Femur (tissue), 1 donor: ENCODE results near the gene G2E3.
"Not testable (repeated sequence)": the region's sequence is repeated elsewhere in the genome, so short reads cannot be mapped to it uniquely, and the experiment has no call there.

Experiments used
- DNase-seq: peaks from one replicate; pipeline ENCODE4 v3.0.0-alpha.2; 2017

The G2E3 gene, protein sequence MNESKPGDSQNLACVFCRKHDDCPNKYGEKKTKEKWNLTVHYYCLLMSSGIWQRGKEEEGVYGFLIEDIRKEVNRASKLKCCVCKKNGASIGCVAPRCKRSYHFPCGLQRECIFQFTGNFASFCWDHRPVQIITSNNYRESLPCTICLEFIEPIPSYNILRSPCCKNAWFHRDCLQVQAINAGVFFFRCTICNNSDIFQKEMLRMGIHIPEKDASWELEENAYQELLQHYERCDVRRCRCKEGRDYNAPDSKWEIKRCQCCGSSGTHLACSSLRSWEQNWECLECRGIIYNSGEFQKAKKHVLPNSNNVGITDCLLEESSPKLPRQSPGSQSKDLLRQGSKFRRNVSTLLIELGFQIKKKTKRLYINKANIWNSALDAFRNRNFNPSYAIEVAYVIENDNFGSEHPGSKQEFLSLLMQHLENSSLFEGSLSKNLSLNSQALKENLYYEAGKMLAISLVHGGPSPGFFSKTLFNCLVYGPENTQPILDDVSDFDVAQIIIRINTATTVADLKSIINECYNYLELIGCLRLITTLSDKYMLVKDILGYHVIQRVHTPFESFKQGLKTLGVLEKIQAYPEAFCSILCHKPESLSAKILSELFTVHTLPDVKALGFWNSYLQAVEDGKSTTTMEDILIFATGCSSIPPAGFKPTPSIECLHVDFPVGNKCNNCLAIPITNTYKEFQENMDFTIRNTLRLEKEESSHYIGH

DNA sequence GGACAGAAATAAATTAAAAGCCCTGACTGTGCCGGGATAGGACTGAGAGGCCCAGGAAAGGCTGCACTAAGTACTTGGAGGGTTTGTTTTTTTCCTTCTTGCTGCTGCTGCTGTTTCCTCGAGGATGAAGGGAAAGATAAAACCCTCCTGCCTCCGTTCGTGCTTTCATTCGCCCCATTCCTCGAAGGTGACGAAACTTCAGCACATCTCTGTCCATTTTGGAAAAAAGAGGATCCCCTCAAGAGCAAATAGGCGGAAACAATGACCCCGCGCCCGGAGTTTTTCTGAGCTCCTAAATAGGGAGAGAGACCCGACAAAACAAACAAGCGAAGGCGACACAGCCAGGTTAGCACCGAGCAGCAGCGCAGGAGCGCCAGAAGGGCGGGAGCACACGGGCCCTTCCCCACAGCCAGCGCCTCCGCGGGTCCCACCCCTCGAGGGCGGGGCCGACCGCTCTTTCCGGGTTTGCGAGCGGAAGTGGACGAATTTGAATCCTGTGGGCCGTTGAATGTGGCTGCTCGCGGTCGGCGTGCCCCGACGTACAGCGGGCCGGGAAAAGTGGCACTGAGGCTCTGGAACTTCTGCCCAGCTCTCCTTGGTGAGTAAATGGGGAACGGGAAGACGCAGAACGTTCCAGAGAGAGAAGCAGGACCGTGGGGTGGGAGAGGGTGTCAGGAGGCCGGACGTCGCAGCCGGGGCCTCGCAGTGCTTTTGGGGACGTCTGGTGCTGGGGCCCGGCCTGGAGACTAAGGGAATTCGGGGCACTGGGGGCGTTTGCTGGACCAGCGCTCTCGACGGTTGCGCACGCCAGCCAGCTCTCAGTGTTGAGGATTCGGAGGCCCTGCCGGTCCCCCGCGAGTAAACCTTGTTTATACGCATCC, at the start of gene G2E3:
Gene G2E3 (plus strand): TSS at position 484 of the 881 bp plus-strand sequence. CDS start 21,922 bp downstream, outside the sequence.
- DNase-seq, result peak; percentile 95

GRCh38 chr14:30517737-30518136, 41.2 kb upstream of the G2E3 start:
- no peak for DNase-seq

DNA sequence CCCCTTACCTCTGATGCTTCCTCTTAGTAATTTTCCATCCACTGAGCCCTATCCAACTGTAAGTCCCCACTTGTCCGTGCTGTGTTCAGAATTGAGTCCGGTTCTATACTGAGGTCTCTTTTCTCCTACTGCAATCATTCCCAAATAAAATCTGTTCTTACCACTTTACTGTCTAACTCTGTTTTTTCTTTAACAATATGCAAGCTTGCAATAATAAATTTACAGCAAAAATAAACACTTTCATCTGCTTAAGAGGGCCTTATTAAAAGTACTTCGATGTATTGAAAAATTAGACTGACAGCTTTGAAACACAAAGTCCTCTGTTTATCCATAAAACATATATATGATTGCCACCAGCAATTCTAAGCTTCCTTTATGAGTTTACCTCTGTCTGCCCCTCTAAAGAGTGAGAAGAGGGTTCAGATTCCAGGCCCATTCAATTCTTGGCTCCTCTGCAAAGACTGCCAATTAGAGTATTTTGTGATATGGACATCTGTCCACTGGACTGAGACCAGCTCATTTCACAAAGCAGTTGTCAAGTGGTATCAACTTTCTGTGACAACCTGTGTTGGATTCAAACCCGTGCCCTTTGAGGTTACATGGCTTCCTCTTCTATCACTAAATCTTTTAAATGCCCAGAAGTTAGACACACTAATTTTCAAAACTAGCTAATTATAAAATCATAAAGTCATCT, 39.9 kb upstream of the G2E3 start:
- DNase-seq, result no peak

DNA sequence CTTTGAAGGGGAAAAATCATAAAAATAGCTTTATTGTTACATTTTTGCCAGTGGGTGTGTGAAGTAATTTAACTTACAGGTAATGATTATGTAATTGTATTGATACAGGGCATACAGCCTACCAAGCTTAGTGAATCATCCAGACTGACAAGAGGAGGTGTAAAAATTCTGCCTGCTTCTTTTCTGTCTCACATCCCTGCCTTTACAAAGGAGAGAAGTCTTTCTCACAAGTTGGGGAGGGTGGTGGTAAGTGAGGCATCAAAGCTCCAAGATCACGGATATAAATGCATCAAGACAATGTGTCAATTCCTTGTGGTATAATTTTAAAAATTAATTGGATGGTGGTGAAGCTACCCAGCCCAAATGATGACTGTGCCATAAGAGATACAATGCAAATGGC, 39.0 kb upstream of the G2E3 start:
- no peak for DNase-seq

DNA sequence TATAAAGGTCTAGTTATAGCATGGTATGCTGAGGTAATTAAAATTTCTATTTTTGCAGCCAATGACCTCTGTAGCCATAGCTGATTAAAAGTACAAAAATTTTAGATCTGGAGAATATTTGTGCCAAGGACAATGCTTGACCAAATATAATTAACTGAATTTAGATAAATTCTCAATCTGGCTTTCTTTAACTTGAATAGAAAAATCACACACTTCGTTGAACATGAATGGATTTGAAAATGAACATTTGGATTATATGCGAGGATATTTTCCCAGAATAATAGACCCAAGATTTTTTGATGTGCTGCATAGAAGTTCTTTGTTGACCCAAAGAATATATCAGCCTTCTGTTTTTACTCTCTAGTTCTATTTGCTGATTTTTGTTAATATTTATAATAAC, 38.4 kb upstream of the G2E3 start:
- DNase-seq, result no peak

- DNase-seq, result no peak
Measured at GRCh38 chr14:30521899-30522736, 36.8 kb upstream of the G2E3 start.

DNA sequence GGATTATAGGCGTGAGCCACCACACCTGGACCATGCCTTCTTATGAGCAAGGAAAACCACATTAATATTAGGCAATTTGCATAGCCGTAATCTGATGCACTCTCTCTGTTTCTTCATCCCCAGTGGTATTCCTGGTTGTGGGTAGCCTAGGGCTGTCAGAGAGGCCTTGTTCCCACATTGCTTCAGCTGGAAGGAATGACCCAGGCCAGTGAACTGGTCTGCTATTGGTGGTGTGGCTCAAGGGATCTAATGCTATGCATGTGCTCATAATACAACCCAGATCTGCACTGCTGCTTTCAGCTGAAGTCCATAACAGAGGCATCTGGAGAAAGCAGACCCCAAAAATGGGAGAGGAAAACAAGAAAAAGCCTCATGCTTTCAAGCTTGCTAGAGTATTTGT, 33.1 kb upstream of the G2E3 start:
- no peak for DNase-seq

DNA sequence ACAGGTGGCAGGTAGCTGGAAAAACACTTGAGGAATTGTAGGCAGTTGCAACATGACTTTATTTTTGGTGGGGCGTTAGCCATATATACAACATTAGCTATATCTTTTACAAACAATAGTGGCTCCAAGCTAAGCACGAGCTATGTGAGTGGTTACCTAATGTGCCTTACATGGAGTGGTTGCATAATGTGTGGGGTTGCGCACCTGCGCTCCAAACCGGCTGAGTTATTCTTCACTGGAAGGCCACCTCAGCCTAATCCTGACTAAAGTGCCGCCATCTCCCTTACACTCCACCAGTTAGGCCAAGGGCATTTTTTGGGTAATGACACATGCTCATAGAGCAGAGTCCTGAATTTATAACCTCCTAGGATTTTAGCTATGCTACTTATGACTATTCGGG, 31.8 kb upstream of the G2E3 start:
- no peak for DNase-seq

GRCh38 chr14:30528119-30528518, 30.8 kb upstream of the G2E3 start:
- no peak for DNase-seq

DNA sequence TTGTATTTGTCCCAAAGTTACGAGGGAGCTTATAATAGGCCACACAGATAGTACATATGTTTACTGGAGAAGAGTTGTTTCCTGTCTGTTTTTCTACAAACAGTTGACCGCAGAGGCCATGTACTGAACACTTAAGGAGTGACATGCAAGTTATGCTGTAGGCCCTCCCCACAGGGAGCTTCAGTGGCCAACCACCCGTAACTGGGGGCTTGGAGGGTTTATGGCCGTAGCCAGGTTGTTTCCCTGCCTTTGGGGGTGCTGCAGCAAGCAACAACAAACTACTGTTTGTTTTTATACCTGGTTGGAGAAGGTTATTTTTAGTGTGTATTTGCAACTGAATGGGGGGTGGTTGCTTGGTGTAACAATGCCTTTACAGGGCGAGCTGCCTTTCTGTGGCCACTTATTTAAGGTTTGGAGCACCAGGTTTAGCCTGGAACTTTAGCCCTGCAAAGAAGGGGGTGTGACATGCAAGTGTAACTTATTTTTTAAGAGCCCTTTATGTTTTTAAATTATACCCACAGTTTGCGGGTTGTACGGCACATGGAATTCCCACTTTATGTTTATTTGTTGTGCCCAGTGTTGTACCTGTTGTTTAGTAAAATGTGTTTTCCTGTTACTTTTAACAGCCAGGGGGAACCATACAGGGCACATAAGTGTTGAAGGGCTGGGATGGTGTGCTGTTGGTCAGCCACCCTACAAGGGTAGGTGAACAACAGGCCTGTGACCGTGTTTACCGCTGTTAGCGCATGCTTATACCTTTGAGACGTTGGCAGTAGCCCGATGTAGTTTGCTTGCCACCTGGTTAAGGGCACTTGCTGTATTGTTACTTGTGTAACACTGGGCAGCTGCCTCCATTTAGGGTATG, 29.9 kb upstream of the G2E3 start:
- no peak for DNase-seq

GRCh38 chr14:30532264-30532663, 26.7 kb upstream of the G2E3 start:
- no peak for DNase-seq

DNA sequence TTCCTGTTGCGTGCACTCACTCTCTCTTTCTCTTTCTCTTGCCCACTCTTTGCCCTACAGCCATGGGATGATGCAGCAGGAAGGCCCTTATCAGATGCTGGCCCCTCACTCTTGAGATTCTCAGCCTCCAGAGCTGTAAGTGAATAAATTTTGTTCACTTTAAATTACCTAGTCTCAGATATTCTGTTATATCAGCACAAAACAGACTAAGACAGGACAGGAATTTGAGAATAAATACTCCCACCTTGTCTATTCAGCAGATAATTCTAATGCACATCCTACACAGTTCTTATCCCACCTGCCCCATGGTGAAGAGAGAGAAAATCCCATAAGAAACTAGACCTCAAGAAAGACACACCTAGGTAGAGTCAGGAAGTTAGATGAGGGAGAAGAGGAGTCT, 25.8 kb upstream of the G2E3 start:
- DNase-seq, result no peak

DNA sequence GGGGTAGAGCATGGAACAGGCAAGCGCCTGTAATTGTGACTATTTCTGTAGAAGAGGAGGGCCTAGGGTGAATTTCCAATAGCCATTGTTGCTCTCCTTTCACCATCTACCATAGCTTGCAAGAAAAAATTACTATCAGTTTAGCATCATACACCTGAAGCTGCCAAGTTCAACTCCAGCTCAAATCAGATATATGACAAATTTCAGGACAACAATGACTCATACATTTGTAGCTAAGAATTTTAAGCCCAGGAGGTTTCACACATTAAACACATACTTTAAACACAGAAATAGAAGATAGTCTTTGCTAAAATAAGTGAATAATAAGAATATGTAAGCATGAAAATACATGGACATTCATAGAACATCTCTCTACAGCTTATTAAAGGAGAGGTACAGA, 17.6 kb upstream of the G2E3 start:
- no peak for DNase-seq

DNA sequence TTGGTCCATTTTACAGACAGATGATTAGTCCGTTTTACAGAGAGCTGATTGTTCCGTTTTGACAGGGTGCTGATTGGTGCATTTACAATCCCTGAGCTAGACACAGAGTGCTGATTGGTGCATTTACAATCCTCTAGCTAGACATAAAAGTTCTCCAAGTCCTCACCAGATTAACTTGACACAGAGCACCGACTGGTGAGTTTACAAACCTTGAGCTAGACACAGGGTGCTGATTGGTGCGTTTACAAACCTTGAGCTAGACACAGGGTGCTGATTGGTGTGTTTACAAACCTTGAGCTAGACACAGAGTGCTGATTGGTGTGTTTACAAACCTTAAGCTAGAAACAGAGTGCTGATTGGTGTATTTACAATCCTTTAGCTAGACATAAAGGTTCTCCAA, 12.2 kb upstream of the G2E3 start:
- DNase-seq, result not testable (repeated sequence)

DNA sequence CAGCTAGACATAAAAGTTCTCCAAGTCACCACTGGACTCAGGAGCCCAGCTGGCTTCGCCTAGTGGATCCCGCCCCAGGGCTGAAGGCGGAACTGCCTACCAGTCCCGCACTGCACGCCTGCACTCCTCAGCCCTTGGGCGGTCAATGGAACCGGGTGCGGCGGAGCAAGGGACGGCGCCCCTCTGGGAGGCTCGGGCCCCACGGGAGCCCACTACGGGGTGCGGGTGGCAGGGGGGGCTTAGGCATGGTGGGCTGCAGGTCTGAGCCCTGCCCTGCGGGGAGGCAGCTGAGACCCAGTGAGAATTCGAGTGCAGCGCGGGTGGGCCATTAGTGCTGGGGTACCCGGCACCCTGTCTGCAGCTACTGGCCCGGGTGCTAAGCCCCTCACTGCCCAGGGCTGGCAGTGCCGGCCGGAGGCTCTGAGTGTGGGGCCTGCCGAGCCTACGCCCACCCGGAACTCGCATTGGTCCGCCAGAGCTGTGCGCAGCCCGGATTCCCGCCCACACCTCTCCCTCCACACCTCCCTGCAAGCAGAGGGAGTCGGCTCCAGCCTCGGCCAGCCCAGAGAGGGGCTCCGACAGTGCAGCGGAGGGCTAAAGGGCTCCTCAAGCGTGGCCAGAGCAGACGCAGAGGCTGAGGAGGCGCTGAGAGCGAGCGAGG, 11.4 kb upstream of the G2E3 start:
- no peak for DNase-seq

GRCh38 chr14:30550335-30550734, 8.6 kb upstream of the G2E3 start:
- DNase-seq, result no peak

- no peak for DNase-seq
Measured at GRCh38 chr14:30551460-30551859, 7.5 kb upstream of the G2E3 start.

- no peak for DNase-seq
Measured at GRCh38 chr14:30553311-30553989, 5.5 kb upstream of the G2E3 start.

GRCh38 chr14:30558362-30558674, 640 bp upstream of the G2E3 start:
- no peak for DNase-seq

DNA sequence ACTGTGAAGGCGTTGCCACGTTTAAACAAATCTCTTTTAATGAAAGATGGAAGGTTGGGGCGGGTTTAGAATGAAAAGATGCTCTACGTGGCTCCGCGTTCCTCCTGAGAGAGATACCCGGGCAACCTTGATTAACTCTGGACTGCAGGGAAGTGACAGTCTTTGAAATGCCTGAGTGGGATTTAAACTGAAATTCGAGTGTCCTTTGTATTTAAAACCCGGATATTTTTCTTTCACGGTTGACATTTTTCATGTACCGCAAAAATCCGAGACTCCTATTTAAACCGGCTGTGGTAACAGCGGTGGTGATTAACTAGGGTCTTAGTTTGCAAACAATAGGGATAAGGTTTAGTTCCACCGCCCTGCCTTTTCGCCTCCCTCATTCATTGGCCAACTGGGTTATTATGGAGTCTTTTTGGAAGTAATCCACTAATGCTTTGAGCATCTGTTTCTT, 707 bp downstream of the G2E3 start:
- DNase-seq, result peak; percentile 27
